Mesothelial cell of epicardium (in vitro differentiated cells): ENCODE data around the gene CCL19. TPM values are rescaled to one million over a fixed set of nuclear protein-coding genes. Genes with fewer than 3 reads are reported as not detected.
A peak's percentile ranks its signal among the peaks of the same experiment; 100 is the strongest.

Source experiments
- DNase-seq, 2 experiments: peaks; one replicate each; pipeline ENCODE4 v3.0.0; 2021; ENCODE audit warnings: low spot score in 2 of 2; ENCODE audit not compliant: unreplicated experiment in 2 of 2
- H3K27ac Mint-ChIP-seq: 2 replicates; pipeline ENCODE4 v1.8.0; 2021; ENCODE audit warnings: mixed read lengths
- H3K27me3 Mint-ChIP-seq: 2 replicates; pipeline ENCODE4 v1.8.0; 2021; ENCODE audit warnings: low read depth, mixed read lengths
- H3K36me3 Mint-ChIP-seq: 2 replicates; pipeline ENCODE4 v1.8.0; 2021; ENCODE audit warnings: mixed read lengths
- H3K4me1 Mint-ChIP-seq: 2 replicates; pipeline ENCODE4 v1.8.0; 2021; ENCODE audit warnings: mixed read lengths
- H3K4me3 Mint-ChIP-seq: 2 replicates; pipeline ENCODE4 v1.8.0; 2021; ENCODE audit warnings: mild to moderate bottlenecking, moderate library complexity, mixed read lengths
- H3K9me3 Mint-ChIP-seq: 2 replicates; pipeline ENCODE4 v1.8.0; 2021; ENCODE audit warnings: mixed read lengths
- CTCF ChIP-seq: fragments of 200-600 bp; sonication (generic); IDR thresholded peaks from one replicate; pipeline ENCODE4 v1.5.0; 2021; ENCODE audit warnings: antibody characterized with exemption; ENCODE audit not compliant: unreplicated experiment
- total RNA-seq: library from RNA; stranded (reverse); gene quantifications from 3 replicates; pipeline ENCODE4 v1.2.1, GENCODE V29; 2021

CCL19 gene
- total RNA-seq, 1 donor from 2014 or later, result not detected

GRCh38 chr9:34658461-34658860, 32.6 kb downstream of the CCL19 start:
- no peak for TF ChIP-seq CTCF
- Mint-ChIP-seq H3K4me3 (no peak overlapping the region), H3K27ac (peak overlapping the region; percentile 50), H3K4me1 (peaks cover 21% of the 10 kb centered on the region), H3K9me3 (no peaks in the 10 kb centered on the region), H3K36me3 (peaks cover 14% of the 10 kb centered on the region), H3K27me3 (no peaks in the 10 kb centered on the region)
- no peak for DNase-seq

DNA sequence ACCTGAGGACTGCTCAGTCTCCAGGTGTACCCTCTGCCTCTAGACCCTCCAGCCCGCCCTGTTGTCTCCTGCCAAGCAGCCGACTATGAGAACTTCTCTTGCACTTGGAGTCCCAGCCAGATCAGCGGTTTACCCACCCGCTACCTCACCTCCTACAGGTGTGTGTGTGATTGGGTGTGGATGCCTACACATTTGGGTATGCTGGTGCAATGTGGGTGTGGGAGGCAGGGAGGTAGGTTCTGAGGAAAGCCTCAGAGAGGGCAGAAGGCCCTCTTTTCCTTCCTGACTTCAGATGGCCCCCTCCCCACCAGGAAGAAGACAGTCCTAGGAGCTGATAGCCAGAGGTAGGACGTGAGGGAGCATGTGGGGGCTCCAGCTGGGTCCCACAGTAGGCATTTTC, 34.1 kb downstream of the CCL19 start:
- peaks cover 36% of the 10 kb centered on the region for H3K4me1 Mint-ChIP-seq
- peaks cover 14% of the 10 kb centered on the region for H3K36me3 Mint-ChIP-seq
- no peak for DNase-seq
- H3K27ac Mint-ChIP-seq, result no peak overlapping the region
- H3K9me3 Mint-ChIP-seq, result no peaks in the 10 kb centered on the region
- H3K4me3 Mint-ChIP-seq, result no peak overlapping the region
- no peaks in the 10 kb centered on the region for H3K27me3 Mint-ChIP-seq
- TF ChIP-seq CTCF, result no peak

DNA sequence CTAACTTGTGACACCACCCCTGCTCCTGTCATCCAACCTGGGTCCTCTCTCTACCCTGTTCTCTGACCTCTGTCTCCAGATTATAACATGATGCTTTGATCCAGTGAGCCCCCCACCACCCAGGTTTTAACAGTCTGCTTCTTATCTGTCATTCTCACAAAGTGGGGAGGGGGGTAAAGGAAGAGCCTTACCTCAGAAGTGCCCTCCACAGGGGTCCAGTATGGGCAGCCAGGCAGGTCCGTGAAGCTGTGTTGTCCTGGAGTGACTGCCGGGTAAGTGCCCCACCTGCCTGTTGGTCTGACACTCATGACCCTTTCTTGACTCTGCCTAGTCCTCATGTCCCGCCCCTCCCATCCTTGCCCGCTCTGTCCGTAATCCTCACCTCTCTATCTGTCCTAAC, 35.7 kb downstream of the CCL19 start:
- Mint-ChIP-seq H3K4me3 (peak overlapping the region; percentile 7), H3K4me1 (peaks cover 46% of the 10 kb centered on the region), H3K36me3 (peaks cover 4% of the 10 kb centered on the region), H3K27me3 (no peaks in the 10 kb centered on the region), H3K9me3 (no peaks in the 10 kb centered on the region), H3K27ac (no peak overlapping the region)
- TF ChIP-seq CTCF, result no peak
- no peak for DNase-seq

- no peaks in the 10 kb centered on the region for H3K9me3 Mint-ChIP-seq
- H3K36me3 Mint-ChIP-seq, result peaks cover 3% of the 10 kb centered on the region
- peak overlapping the region; percentile 95 for H3K27ac Mint-ChIP-seq
- no peak for DNase-seq
- TF ChIP-seq CTCF, result no peak
- H3K4me3 Mint-ChIP-seq, result peak overlapping the region; percentile 71
- peaks cover 46% of the 10 kb centered on the region for H3K4me1 Mint-ChIP-seq
- H3K27me3 Mint-ChIP-seq, result no peaks in the 10 kb centered on the region
Measured at GRCh38 chr9:34654323-34655051, 36.6 kb downstream of the CCL19 start.

GRCh38 chr9:34653151-34654072, 37.7 kb downstream of the CCL19 start:
- no peak for TF ChIP-seq CTCF
- Mint-ChIP-seq H3K9me3 (no peaks in the 10 kb centered on the region), H3K4me3 (peak overlapping the region; percentile 71), H3K27ac (peak overlapping the region; percentile 95), H3K4me1 (peaks cover 46% of the 10 kb centered on the region), H3K36me3 (peaks cover 6% of the 10 kb centered on the region), H3K27me3 (no peaks in the 10 kb centered on the region)
- no peak for DNase-seq
